CD14-positive monocyte (primary cell): ENCODE data around the gene TPMT. TPM values are rescaled to one million over a fixed set of nuclear protein-coding genes. Genes with fewer than 3 reads are reported as not detected.

Experiments
- DNase-seq, 3 donors: peaks; one replicate each; pipeline ENCODE4 v3.0.0-alpha.2; 2011 to 2022
- H2AFZ ChIP-seq: 2 replicates; pipeline ENCODE4 v1.6.0; 2012; ENCODE audit warnings: mild to moderate bottlenecking, low read depth, low read length, inconsistent platforms; ENCODE audit not compliant: insufficient read depth, poor library complexity, severe bottlenecking
- H3K27ac ChIP-seq, 2 donors: 1 replicate in 1 of 2; 2 replicates in 1 of 2; pipeline ENCODE4 v1.5.1; 2012 to 2013; ENCODE audit warnings: low read length in 2 of 2, control low read depth in 1 of 2, inconsistent platforms in 1 of 2, low read depth in 1 of 2, mild to moderate bottlenecking in 1 of 2
- H3K27me3 ChIP-seq, 2 donors: one replicate each; pipeline versions ENCODE4 v1.6.0 to v1.6.1; 2011 to 2013; ENCODE audit warnings: low read length in 2 of 2; ENCODE audit not compliant: control insufficient read depth in 2 of 2, insufficient read depth in 2 of 2
- H3K36me3 ChIP-seq, 2 donors: replicated peaks in 1 of 2; 1 replicate in 1 of 2; 2 replicates in 1 of 2; pipeline versions ENCODE4 v1.5.1 to v1.6.1; 2012 to 2013; ENCODE audit warnings: low read length in 2 of 2, control low read depth in 1 of 2, inconsistent platforms in 1 of 2, mild to moderate bottlenecking in 1 of 2; ENCODE audit not compliant: insufficient read depth in 2 of 2, control insufficient read depth in 1 of 2
- H3K4me1 ChIP-seq, 2 donors: 1 replicate in 1 of 2; 2 replicates in 1 of 2; pipeline versions ENCODE4 v1.5.1 to v1.6.1; 2012 to 2013; ENCODE audit warnings: low read length in 2 of 2, control low read depth in 1 of 2, inconsistent platforms in 1 of 2, mild to moderate bottlenecking in 1 of 2, moderate library complexity in 1 of 2; ENCODE audit not compliant: insufficient read depth in 2 of 2, control insufficient read depth in 1 of 2
- H3K4me2 ChIP-seq: replicated peaks from 2 replicates; pipeline ENCODE3; 2012; ENCODE audit warnings: low read length, moderate library complexity, mild to moderate bottlenecking; ENCODE audit not compliant: poor library complexity, severe bottlenecking; ENCODE audit errors: extremely low read depth
- H3K4me3 ChIP-seq, 3 experiments: fragments of 200-600 bp in 1 of 3; sonication (generic) in 1 of 3; replicated peaks in 1 of 3; 1 replicate in 2 of 3; 2 replicates in 1 of 3; pipeline ENCODE4 v1.5.1; 2011 to 2013; ENCODE audit warnings: low read length in 3 of 3, mild to moderate bottlenecking in 3 of 3, control low read depth in 2 of 3, low read depth in 2 of 3, inconsistent platforms in 1 of 3, moderate library complexity in 1 of 3
- H3K79me2 ChIP-seq: 2 replicates; pipeline ENCODE4 v1.6.0; 2012; ENCODE audit warnings: mild to moderate bottlenecking, control low read depth, inconsistent platforms, low read length, moderate library complexity; ENCODE audit not compliant: insufficient read depth
- H3K9ac ChIP-seq: 2 replicates; pipeline ENCODE4 v1.6.0; 2017; ENCODE audit warnings: low read length, mild to moderate bottlenecking; ENCODE audit not compliant: insufficient read depth, poor library complexity, severe bottlenecking
- H3K9me3 ChIP-seq, 2 donors: replicated peaks in 1 of 2; 1 replicate in 1 of 2; 2 replicates in 1 of 2; pipeline versions ENCODE4 v1.5.1 to v1.6.1; 2012 to 2013; ENCODE audit warnings: low read length in 2 of 2, control low read depth in 1 of 2; ENCODE audit not compliant: control insufficient read depth in 1 of 2, insufficient read depth in 1 of 2
- H4K20me1 ChIP-seq: 2 replicates; pipeline ENCODE4 v1.6.0; 2012; ENCODE audit warnings: mild to moderate bottlenecking, low read length, control low read depth, moderate library complexity; ENCODE audit not compliant: insufficient read depth
- H3K27ac Mint-ChIP-seq, 7 donors: one replicate each; pipeline ENCODE4 v1.8.0; 2020; ENCODE audit warnings: mild to moderate bottlenecking in 7 of 7, mixed read lengths in 7 of 7, moderate library complexity in 6 of 7, inconsistent platforms in 2 of 7
- H3K27me3 Mint-ChIP-seq, 3 donors: one replicate each; pipeline ENCODE4 v1.8.0; 2021 to 2022; ENCODE audit warnings: low read depth in 3 of 3, mild to moderate bottlenecking in 3 of 3, mixed read lengths in 3 of 3, moderate library complexity in 3 of 3, inconsistent platforms in 1 of 3
- H3K36me3 Mint-ChIP-seq, 2 donors: one replicate each; pipeline ENCODE4 v1.8.0; 2020; ENCODE audit warnings: mixed read lengths in 2 of 2, inconsistent platforms in 1 of 2, mild to moderate bottlenecking in 1 of 2
- H3K4me1 Mint-ChIP-seq: one replicate; pipeline ENCODE4 v1.8.0; 2020; ENCODE audit warnings: mild to moderate bottlenecking, mixed read lengths
- H3K4me3 Mint-ChIP-seq, 2 donors: one replicate each; pipeline ENCODE4 v1.8.0; 2020; ENCODE audit warnings: mild to moderate bottlenecking in 2 of 2, mixed read lengths in 2 of 2, moderate library complexity in 1 of 2
- H3K9me3 Mint-ChIP-seq, 7 donors: one replicate each; pipeline ENCODE4 v1.8.0; 2020 to 2022; ENCODE audit warnings: mixed read lengths in 7 of 7, mild to moderate bottlenecking in 6 of 7, moderate library complexity in 6 of 7, inconsistent platforms in 2 of 7
- WGBS: methylation state at CpG from one replicate; pipeline ENCODE4 v1.1.5; 2013; ENCODE audit warnings: missing lambda C conversion rate; ENCODE audit not compliant: insufficient coverage; 5-methylcytosine and 5-hydroxymethylcytosine counted together
- intact Hi-C, 2 donors: fragments of 100-400 bp; cut with micrococcal nuclease; formaldehyde crosslinking; loops; one replicate each; pipeline versions ENCODE4 v1.15.0 to v1.15.1; 2023
- polyA plus RNA-seq, 3 donors: library from polyadenylated mRNA; depleted of rRNA in 1 of 3; unstranded in 2 of 3; stranded (reverse) in 1 of 3; fragments of 300-500 nt in 2 of 3; fragments of >200 nt in 1 of 3; fragmentation: Illumina TruSeq in 2 of 3; gene quantifications; 1 replicate in 2 of 3; 2 replicates in 1 of 3; pipeline ENCODE4 v1.2.3, GENCODE V29; 2012 to 2021
- TF ChIP-seq, protein P1 (sequence below): fragments of 200-600 bp; IDR thresholded peaks from one replicate; pipeline ENCODE4 v1.8.0; 2022; ENCODE audit warnings: antibody characterized with exemption, mild to moderate bottlenecking

The TPMT gene
- polyA plus RNA-seq, 3 donors, result 10.5 to 33.1 (median 27.5) TPM

DNA sequence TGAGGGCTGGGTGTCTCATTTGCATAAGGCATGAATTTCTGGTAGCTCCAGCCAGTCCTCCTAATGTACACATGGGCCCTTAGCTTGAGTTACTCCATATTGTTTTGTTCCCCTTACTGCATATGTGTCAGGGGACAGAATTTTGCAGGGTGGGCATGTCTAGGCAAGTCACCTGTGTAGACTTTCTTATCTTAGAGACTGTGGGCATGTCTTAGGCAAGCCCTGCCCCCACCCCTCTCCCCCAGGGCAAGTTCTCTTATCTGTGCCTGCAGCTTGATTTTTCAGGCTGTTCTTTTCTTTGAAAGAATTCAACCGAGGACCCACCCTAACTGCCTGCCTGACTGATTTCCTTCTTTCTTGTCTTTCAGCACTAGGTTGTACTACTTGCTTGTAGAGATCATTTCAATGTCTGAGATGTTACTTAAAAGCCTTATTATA, 64.5 kb downstream of the TPMT start:
- no peaks in the 10 kb centered on the region for H3K36me3 Mint-ChIP-seq
- intact Hi-C loops, result no loop called here
- DNase-seq, result no peak
- peaks cover 0 to 14% (median 10%) of the 10 kb centered on the region in 7 donors for H3K9me3 Mint-ChIP-seq
- Histone ChIP-seq H3K79me2 (no peaks in the 10 kb centered on the region), H3K4me2 (no peak overlapping the region), H3K9ac (no peak overlapping the region), H4K20me1 (no peaks in the 10 kb centered on the region), H3K9me3 (peaks cover 0 to 7% of the 10 kb centered on the region in 2 donors), H2AFZ (no peak overlapping the region), H3K4me1 (no peaks in the 10 kb centered on the region), H3K4me3 (no peak overlapping the region), H3K27ac (no peak overlapping the region), H3K36me3 (no peaks in the 10 kb centered on the region), H3K27me3 (no peaks in the 10 kb centered on the region)
- H3K4me1 Mint-ChIP-seq, result no peaks in the 10 kb centered on the region
- no peak overlapping the region for H3K27ac Mint-ChIP-seq
- WGBS, result no CpG with 5 or more reads among the region's 1 CpG
- H3K27me3 Mint-ChIP-seq, result peaks cover 0 to 6% (median 2%) of the 10 kb centered on the region in 3 donors
- TF ChIP-seq, protein P1, sequence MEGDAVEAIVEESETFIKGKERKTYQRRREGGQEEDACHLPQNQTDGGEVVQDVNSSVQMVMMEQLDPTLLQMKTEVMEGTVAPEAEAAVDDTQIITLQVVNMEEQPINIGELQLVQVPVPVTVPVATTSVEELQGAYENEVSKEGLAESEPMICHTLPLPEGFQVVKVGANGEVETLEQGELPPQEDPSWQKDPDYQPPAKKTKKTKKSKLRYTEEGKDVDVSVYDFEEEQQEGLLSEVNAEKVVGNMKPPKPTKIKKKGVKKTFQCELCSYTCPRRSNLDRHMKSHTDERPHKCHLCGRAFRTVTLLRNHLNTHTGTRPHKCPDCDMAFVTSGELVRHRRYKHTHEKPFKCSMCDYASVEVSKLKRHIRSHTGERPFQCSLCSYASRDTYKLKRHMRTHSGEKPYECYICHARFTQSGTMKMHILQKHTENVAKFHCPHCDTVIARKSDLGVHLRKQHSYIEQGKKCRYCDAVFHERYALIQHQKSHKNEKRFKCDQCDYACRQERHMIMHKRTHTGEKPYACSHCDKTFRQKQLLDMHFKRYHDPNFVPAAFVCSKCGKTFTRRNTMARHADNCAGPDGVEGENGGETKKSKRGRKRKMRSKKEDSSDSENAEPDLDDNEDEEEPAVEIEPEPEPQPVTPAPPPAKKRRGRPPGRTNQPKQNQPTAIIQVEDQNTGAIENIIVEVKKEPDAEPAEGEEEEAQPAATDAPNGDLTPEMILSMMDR, result no peak
- H3K4me3 Mint-ChIP-seq, result no peak overlapping the region

DNA sequence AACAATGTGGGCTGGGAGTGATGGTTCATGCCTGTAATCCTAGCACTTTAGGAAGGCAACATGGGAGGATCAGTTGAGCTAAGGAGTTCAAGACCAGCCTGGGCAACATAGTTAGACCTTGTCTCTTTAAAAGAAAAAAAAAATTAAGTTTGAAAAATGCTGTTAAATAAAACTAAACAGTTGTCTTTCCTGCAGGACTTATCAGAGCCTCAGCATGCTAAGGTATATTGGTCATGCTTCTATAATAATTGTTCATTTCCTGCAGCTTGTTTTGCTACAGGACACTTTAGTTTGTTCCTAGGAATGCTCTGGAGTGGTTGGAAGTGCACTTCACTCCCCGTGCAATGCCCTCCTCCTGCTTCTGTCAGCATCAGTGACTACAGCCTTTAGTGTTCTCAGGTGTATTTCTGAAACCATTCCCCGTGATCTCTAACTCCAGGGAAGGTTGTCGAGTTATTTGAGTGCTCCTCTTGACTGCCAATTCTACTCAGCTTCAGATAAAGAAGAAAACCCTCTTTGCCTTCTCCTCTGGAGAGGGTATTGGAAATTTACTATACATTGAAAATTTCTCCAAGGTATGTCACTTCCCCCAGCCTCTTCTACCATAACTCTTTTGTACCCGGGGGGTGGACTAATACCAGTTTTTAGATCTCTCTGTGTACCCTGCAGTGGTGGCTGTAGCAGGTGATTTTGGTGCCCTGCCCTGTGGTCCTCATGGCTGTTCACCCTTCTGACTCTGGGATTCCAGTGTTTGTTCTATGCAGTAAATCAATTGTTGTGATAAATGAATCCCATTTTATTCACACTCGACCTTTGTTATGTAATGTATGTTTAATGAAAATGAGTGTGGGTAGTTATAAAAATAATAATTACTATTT, 66.2 kb downstream of the TPMT start:
- Histone ChIP-seq H2AFZ (no peak overlapping the region), H3K4me1 (no peaks in the 10 kb centered on the region), H3K36me3 (no peaks in the 10 kb centered on the region), H3K27ac (no peak overlapping the region), H3K79me2 (no peaks in the 10 kb centered on the region), H3K27me3 (no peaks in the 10 kb centered on the region), H4K20me1 (no peaks in the 10 kb centered on the region), H3K4me2 (no peak overlapping the region), H3K4me3 (no peak overlapping the region), H3K9me3 (peaks cover 0 to 7% of the 10 kb centered on the region in 2 donors), H3K9ac (no peak overlapping the region)
- Mint-ChIP-seq H3K27ac (no peak overlapping the region), H3K4me1 (no peaks in the 10 kb centered on the region), H3K4me3 (no peak overlapping the region), H3K27me3 (peaks cover 0 to 6% (median 2%) of the 10 kb centered on the region in 3 donors), H3K36me3 (no peaks in the 10 kb centered on the region), H3K9me3 (peaks cover 0 to 14% (median 10%) of the 10 kb centered on the region in 7 donors)
- intact Hi-C loops, result no loop called here
- WGBS, result no CpG with 5 or more reads among the region's 5 CpGs
- no peak for DNase-seq
- TF ChIP-seq, protein P1, result no peak
